HG03558 (cell line): ENCODE measurements around the gene BCL11B.

Source experiments
- ATAC-seq: cut with Tn5 transposase; IDR thresholded peaks from one replicate; pipeline ENCODE4 v1.9.1; 2021; ENCODE audit warnings: moderate number of reproducible peaks; ENCODE audit not compliant: unreplicated experiment; ENCODE audit errors: extremely low read depth

Gene BCL11B

DNA sequence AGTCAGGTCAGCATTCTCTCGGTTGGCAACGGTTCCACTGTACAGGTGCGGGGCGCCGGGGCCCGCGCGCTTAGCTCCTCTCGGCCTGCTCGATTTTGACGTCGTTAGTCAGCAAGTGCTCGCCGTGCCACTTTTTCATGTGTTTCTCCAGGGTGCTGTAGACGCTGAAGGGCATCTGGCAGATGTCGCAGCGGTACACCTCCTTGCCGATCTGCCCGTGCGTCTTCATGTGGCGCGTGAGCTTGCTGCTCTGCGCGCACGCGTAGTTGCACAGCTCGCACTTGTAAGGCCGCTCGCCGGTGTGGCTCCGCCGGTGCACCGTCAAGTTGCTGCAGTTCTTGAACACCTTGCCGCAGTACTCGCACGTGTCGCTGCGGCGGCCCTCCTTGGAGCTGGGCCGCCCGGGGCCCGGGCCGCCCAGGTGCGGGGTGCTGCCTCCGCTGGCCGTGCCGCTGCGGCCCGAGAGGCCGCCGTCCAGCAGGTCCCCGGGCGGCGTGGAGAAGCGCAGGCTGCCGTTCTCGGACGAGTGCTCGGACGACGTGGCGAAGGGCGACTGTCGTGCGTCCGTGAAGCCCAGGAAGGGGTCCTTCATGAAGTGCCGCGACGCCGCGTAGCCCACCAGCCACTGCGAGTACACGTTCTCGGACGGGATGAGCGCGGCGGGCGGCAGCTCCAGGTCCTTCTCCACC, 97.8 kb downstream of the BCL11B start:
- ATAC-seq: no peak

GRCh38 chr14:99173506-99173905, 98.5 kb downstream of the BCL11B start:
- ATAC-seq: no peak

DNA sequence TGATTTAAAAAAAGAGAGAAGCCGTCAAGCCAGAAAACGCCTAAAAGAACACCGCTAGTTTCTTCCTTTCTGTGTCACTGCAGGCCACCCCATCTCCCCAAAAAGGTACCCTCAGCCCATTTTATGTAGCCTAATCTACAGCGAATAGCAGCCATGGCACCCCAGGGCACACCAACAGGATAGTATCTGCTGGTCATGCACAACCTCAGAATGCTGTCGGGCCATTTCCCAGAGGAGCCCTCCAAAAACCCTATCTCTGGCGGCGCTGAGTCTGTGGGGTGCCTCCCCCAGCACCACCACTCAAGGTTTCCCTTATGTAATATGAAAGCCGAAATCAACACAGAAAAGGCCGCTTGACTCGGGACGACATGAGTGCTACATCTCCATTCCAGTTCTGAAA, 98.9 kb downstream of the BCL11B start:
- ATAC-seq: no peak

DNA sequence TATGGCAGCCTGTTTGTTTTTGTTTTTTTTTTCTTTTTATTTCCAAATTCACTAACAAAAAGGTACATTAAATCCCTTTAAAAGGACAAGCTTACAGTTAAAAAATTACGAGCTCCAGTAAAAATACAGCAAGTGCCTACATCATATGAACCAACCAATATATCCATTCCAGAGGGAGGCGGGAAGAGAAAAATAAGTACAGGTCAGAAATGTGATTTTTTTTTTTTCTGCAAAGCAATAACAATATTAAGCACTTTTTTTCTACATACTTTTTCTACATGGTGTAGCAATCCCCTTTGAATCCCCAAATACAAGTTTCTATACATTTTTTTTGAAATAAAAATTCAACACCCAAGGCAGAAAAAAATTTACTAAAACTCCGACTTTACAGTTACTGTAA, 100.6 kb downstream of the BCL11B start:
- ATAC-seq: no peak

DNA sequence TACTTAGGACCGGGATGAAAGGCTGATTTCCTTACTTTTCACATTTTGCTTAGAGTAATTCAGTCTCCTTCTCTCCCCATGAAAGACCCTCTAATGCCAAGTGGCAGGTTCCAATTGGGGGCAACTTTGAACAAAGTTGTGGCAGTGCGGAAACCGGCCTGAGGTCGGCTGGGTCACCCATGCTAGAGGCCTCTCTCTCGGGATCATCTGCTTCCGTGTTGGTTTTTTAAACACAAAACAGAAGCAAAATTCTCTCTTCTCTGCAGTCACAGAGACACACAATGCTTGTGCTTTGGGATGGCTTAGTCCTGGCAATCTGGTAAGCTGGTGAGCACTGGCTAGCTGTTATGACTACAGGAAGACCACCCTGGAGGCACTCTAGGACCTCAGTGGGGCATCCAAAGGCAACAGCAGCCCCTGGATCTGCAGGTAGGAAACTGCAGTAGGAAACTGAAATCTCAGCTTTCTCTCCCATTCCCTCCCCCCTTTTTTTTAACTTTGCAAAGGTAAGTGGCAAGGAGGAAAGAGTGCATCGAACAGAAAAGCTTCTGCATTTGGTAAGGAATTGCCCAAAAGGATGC, 102.1 kb downstream of the BCL11B start:
- no peak for ATAC-seq

- no peak for ATAC-seq
Measured at GRCh38 chr14:99168330-99168729, 103.7 kb downstream of the BCL11B start.

GRCh38 chr14:99166506-99166905, 105.5 kb downstream of the BCL11B start:
- ATAC-seq: no peak

- ATAC-seq: no peak
Measured at GRCh38 chr14:99164712-99165111, 107.3 kb downstream of the BCL11B start.

GRCh38 chr14:99163446-99163845, 108.6 kb downstream of the BCL11B start:
- no peak for ATAC-seq

DNA sequence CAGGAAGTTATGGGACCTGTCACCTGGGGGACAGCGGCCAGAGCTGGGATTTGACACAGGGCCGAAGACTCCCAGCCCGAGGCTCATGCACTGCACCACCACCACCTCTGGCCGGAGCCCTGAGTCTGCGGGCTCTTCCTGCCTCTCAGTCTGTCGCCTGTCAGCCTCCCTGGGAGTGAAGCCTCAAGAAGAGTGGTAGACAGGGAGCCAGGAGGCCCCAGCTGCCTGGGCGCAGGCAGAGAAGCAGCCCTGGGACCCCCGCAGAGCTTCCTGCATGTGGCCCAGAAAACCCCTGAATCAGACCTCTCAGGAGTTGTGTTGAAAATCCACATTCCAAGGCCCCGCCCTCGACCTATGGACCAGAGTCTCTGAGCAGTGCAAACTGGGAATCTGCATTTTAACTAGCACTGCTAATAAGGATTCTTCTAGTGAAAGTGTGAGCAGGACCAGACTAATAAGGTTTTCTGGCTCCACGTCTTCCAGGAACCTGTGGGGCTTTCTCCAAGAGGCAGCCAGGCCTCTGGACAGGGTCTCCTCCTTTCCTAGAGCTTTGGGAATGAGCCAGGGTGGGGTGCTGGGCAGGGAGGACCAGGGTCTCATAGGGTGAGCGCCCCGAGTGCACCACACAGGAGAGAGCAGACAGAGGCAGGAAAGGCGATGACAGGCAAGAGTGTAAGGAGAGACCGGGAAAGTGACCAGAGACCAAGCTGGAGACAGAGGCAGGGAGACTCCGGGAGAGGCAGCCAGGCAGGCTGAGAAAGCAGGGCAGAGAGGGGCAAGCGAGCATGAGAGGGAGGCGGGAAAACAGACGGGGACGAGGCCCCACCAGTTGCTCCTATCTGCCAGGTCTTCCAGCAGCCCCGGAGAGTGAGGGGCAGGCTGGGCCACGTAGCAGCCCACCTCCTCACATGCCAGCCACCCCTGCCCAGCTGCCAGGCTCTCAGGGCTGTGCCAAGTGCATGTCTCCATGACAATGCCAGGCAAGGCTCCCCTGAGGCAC, 112.4 kb downstream of the BCL11B start:
- ATAC-seq: no peak

- ATAC-seq: no peak
Measured at GRCh38 chr14:99158646-99159165, 113.3 kb downstream of the BCL11B start.

DNA sequence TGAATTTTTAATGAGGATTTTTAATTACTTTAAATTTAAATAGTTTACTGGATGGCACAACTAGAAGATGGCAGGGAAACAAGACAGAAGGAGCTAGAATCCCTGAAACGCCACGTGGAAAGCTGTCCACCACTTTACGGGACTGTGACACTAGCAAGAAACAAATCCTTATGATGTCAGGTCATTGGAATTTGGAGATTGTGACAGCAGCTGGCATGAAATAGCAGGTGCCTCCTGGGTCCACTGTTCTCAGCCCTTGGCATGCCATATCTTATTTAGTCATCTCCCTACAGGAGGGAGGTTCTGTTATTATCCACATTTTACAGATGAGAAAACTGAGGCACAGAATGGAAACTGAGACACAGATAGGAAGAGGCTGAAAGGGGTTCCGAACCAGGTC, 113.8 kb downstream of the BCL11B start:
- no peak for ATAC-seq

GRCh38 chr14:99157676-99158075, 114.3 kb downstream of the BCL11B start:
- no peak for ATAC-seq

DNA sequence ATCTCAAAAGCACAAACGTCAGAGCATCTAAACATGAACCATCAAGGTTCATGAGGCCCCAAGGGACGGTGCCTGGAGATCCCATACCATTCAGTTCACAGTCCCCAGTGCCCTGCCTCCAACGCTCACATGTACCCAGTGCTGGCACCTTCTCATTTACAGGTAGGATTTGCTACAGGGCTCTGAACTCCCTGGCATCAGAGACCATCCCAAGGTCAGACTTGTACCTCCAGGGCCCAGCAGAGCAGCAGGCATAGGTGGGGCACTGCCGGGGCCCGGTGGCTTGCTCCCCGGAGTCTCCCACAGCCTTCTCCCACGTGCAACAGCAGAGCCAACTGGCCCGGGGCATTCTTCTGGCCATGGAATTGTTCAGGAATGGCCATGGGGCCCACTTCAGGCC, 114.8 kb downstream of the BCL11B start:
- ATAC-seq: no peak

DNA sequence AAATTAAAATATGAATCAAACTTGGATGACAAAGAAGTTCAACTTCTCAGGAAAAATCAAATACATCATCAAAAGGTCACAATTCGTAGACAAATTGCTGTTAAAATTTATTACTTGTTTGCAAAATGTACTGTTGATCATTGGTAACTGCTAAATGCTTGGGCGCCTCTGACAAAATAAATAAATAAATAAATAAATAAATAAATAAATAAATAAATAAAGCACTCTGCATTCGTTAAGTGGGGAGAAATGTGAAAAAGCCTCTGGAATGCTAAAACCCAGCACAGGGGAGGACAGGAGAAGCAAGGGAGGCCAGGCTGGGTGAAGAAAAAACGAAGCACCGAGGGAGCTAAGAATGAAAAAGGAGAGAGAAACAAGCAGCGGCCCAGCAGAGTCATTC, 115.2 kb downstream of the BCL11B start:
- no peak for ATAC-seq

DNA sequence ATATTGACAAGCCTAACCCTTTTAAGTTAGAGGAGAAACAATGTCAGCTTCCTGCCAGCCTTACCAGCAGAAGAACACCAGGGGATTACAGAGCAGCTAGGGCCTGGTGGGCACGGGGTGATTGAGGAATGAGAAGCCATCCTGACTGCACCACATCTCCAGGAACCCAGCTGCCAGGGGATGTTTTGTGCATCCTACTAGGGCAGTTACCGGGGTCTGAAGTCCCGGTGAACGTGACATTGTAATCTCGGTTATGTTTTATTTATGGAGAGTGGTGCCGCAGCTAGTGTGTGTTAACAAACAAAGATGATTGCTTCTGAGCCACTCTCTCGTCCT, 115.9 kb downstream of the BCL11B start:
- ATAC-seq: no peak

DNA sequence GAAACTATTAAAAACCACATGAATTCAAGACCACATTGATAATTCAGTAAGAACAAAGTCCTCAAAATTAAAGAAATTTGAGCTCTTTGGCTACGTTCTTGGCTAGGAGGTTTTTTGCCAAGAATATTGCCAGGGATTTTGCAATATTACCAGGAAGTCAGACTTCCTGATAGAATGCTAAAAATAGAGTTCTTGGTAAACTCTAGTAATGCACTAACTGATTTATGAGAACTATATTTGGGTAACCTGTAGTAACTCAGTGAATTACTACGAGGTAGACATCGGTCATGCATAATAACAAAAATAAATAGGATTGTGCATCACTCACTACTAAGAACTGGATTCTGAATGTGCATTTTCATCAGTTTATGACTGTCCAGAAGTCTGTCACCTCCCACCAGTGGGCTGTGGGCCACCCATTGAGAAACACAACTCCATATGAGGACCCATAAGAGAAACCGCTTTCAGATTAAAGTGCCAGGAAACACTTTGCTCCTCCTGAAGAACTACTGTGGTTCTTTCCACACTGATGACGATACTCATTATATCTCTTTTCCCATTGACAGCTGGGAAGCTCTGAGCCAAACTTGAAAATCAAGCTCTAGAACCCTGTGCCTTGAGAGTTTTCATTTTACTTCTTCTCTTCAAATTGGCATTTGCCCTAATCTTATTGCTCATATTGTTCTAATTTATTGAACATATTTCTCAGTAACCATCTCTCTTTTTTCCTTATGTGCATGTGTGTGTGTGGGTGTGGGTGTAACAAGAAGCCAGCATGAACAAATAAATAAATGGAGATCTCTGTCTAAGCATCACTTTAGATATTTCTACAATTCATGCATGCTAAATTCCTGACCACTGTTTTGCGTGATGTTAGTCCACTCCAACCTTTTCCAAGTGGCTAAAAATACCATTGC, 116.6 kb downstream of the BCL11B start:
- ATAC-seq: no peak

DNA sequence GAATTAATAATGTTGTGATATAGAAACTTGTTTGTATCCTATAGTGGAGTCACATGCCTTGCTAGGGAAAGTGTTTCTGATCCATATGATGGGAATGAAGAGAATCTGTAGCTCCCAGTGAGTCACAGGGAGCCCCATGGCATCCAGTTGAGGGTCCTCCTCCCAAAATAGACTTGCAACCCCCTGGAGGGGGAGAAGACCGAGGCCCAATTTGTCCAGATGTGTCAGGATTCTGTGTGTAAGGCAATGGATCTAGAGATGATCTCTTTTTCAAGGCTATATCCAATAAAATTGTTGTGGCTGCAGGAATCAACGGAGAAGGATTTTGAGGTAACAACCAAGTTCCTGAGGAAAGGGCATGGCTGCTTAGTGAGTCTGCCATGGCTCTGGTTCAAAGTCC, 121.8 kb downstream of the BCL11B start:
- no peak for ATAC-seq

DNA sequence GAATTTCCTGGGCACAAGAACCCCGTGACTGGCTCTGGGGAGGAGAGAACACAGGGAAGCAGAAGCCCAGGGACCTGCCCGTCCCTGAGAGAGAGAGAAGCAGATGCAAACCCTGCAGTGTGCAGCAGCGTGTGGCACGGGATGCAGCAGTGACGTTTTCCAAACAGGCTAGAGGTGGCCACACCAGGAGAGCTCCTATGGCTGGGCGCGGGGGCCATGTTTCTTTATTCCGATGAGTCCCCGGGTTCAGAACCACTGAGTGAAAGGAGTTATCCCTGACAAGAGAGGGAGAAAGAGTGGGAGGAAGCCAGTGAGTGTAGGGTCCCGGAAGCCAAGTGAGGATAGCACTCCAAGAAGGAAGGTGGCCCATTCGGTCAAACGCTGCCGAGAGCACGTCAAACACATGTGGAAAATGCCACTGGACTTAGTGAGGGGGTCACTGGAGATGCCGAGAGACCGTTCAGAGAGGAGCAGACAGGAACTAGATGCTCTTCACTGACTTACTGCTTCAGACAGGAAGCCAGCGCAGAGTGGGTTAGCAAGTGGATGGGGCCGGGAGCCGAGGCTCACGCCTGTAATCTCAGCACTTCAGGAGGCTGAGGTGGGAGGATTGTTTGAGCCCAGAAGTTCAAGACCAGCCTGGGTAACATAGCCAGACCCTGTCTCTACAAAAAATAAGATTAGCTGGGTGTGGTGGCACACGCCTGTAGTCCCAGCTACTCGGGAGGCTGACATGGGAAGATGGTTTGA, 123.0 kb downstream of the BCL11B start:
- ATAC-seq: no peak
